ENCODE data around the gene MCTP1.
"Not testable (repeated sequence)": the region's sequence is repeated elsewhere in the genome, so short reads cannot be mapped to it uniquely, and the experiment has no call there.

MCTP1 gene

GRCh38 chr5:95022967-95023695 lies 261.8 kb downstream of the MCTP1 start:
- DNase-seq: no peak

- DNase-seq: no peak
Observed at GRCh38 chr5:95020345-95020744, 264.5 kb downstream of the MCTP1 start.

GRCh38 chr5:95018946-95019345 lies 265.9 kb downstream of the MCTP1 start:
- DNase-seq: no peak

- DNase-seq: no peak
Observed at GRCh38 chr5:95018511-95018910, 266.4 kb downstream of the MCTP1 start.

- DNase-seq: no peak
Observed at GRCh38 chr5:95009812-95010211, 275.1 kb downstream of the MCTP1 start.

- no peak for DNase-seq
Observed at GRCh38 chr5:95007921-95008597, 276.8 kb downstream of the MCTP1 start.

- no peak for DNase-seq
Observed at GRCh38 chr5:95005811-95006210, 279.1 kb downstream of the MCTP1 start.

- no peak for DNase-seq
Observed at GRCh38 chr5:94998670-94999069, 286.2 kb downstream of the MCTP1 start.

- not testable (repeated sequence) for DNase-seq
Observed at GRCh38 chr5:94994537-94994936, 290.4 kb downstream of the MCTP1 start.

- DNase-seq: no peak
Observed at GRCh38 chr5:94993491-94993890, 291.4 kb downstream of the MCTP1 start.

- DNase-seq: no peak
Observed at GRCh38 chr5:94992325-94992724, 292.6 kb downstream of the MCTP1 start.

GRCh38 chr5:94983861-94984535 lies 300.9 kb downstream of the MCTP1 start:
- DNase-seq: no peak

- DNase-seq: no peak
Observed at GRCh38 chr5:94977437-94977836, 307.5 kb downstream of the MCTP1 start.

- no peak for DNase-seq
Observed at GRCh38 chr5:94976853-94977252, 308.0 kb downstream of the MCTP1 start.

GRCh38 chr5:94972268-94972667 lies 312.6 kb downstream of the MCTP1 start:
- no peak for DNase-seq

- no peak for DNase-seq
Observed at GRCh38 chr5:94969174-94969573, 315.7 kb downstream of the MCTP1 start.

- no peak for DNase-seq
Observed at GRCh38 chr5:94968507-94969095, 316.3 kb downstream of the MCTP1 start.

- no peak for DNase-seq
Observed at GRCh38 chr5:94967525-94967924, 317.4 kb downstream of the MCTP1 start.

GRCh38 chr5:94959279-94959678 lies 325.6 kb downstream of the MCTP1 start:
- DNase-seq: not testable (repeated sequence)

GRCh38 chr5:94945656-94946055 lies 339.2 kb downstream of the MCTP1 start:
- DNase-seq: no peak

GRCh38 chr5:94944160-94944559 lies 340.7 kb downstream of the MCTP1 start:
- no peak for DNase-seq

GRCh38 chr5:94941122-94941755 lies 343.7 kb downstream of the MCTP1 start:
- DNase-seq: no peak

GRCh38 chr5:94932259-94932658 lies 352.6 kb downstream of the MCTP1 start:
- no peak for DNase-seq

Data from stimulated activated CD4-positive, alpha-beta T cell treated with anti-CD3 and anti-CD28 coated beads, Interleukin-4, amount 100 ng/mL, for 1 hour (primary cell).